ENCODE data around the gene SPRR2G.
"Not testable (repeated sequence)": the region's sequence is repeated elsewhere in the genome, so short reads cannot be mapped to it uniquely, and the experiment has no call there.

The SPRR2G gene

GRCh38 chr1:153127296-153127695 lies 23.4 kb downstream of the SPRR2G start:
- Histone ChIP-seq H3K27ac (ENCODE audit: low read depth, low read length, poor library complexity, severe bottlenecking) (no peak overlapping the region), H3K36me3 (ENCODE audit: insufficient read depth, low read length) (no peaks in the 10 kb centered on the region), H4K20me1 (ENCODE audit: insufficient read depth, low read length) (no peaks in the 10 kb centered on the region), H3K9me3 (ENCODE audit: low read length) (no peaks in the 10 kb centered on the region), H3K4me1 (ENCODE audit: insufficient read depth, low read length, severe bottlenecking) (no peaks in the 10 kb centered on the region), H3F3A (ENCODE audit: insufficient read depth, low read length) (no peaks in the 10 kb centered on the region), H3K9ac (ENCODE audit: low read length) (no peak overlapping the region), H3K4me3 (ENCODE audit: low read depth, low read length, poor library complexity, severe bottlenecking) (no peak overlapping the region), H3K9me2 (ENCODE audit: low read depth, low read length) (no peaks in the 10 kb centered on the region), H3K79me2 (ENCODE audit: insufficient read depth, low read length) (no peaks in the 10 kb centered on the region), H3K4me2 (ENCODE audit: low read length) (no peak overlapping the region), H2AFZ (ENCODE audit: low read length) (no peak overlapping the region), H3K27me3 (ENCODE audit: insufficient read depth, low read length) (no peaks in the 10 kb centered on the region)
- TF ChIP-seq, protein P1, sequence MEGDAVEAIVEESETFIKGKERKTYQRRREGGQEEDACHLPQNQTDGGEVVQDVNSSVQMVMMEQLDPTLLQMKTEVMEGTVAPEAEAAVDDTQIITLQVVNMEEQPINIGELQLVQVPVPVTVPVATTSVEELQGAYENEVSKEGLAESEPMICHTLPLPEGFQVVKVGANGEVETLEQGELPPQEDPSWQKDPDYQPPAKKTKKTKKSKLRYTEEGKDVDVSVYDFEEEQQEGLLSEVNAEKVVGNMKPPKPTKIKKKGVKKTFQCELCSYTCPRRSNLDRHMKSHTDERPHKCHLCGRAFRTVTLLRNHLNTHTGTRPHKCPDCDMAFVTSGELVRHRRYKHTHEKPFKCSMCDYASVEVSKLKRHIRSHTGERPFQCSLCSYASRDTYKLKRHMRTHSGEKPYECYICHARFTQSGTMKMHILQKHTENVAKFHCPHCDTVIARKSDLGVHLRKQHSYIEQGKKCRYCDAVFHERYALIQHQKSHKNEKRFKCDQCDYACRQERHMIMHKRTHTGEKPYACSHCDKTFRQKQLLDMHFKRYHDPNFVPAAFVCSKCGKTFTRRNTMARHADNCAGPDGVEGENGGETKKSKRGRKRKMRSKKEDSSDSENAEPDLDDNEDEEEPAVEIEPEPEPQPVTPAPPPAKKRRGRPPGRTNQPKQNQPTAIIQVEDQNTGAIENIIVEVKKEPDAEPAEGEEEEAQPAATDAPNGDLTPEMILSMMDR (IDR thresholded peaks at IDR 0.05; ENCODE audit: low read length) = no peak
- TF ChIP-seq EZH2 (IDR thresholded peaks at IDR 0.05; ENCODE audit: borderline replicate concordance, low read length) = no peak

GRCh38 chr1:153125536-153125935 lies 25.2 kb downstream of the SPRR2G start:
- Histone ChIP-seq H3K4me2 (ENCODE audit: low read length) (no peak overlapping the region), H3K79me2 (ENCODE audit: insufficient read depth, low read length) (no peaks in the 10 kb centered on the region), H3K9ac (ENCODE audit: low read length) (no peak overlapping the region), H3K9me3 (ENCODE audit: low read length) (no peaks in the 10 kb centered on the region), H3K27me3 (ENCODE audit: insufficient read depth, low read length) (no peaks in the 10 kb centered on the region), H3K27ac (ENCODE audit: low read depth, low read length, poor library complexity, severe bottlenecking) (no peak overlapping the region), H2AFZ (ENCODE audit: low read length) (no peak overlapping the region), H3K36me3 (ENCODE audit: insufficient read depth, low read length) (no peaks in the 10 kb centered on the region), H3K4me3 (ENCODE audit: low read depth, low read length, poor library complexity, severe bottlenecking) (no peak overlapping the region), H3F3A (ENCODE audit: insufficient read depth, low read length) (no peaks in the 10 kb centered on the region), H3K9me2 (ENCODE audit: low read depth, low read length) (no peaks in the 10 kb centered on the region), H3K4me1 (ENCODE audit: insufficient read depth, low read length, severe bottlenecking) (no peaks in the 10 kb centered on the region), H4K20me1 (ENCODE audit: insufficient read depth, low read length) (no peaks in the 10 kb centered on the region)
- TF ChIP-seq, protein P1 (IDR thresholded peaks at IDR 0.05; ENCODE audit: low read length) = no peak
- no peak for TF ChIP-seq EZH2 (IDR thresholded peaks at IDR 0.05; ENCODE audit: borderline replicate concordance, low read length)

GRCh38 chr1:153123793-153124192 lies 26.9 kb downstream of the SPRR2G start:
- not testable (repeated sequence) for H3K4me2 ChIP-seq (ENCODE audit: low read length); H4K20me1 ChIP-seq (ENCODE audit: insufficient read depth, low read length); H3K9ac ChIP-seq (ENCODE audit: low read length); H3K27me3 ChIP-seq (ENCODE audit: insufficient read depth, low read length); H3K79me2 ChIP-seq (ENCODE audit: insufficient read depth, low read length); H3F3A ChIP-seq (ENCODE audit: insufficient read depth, low read length); H3K4me3 ChIP-seq (ENCODE audit: low read depth, low read length, poor library complexity, severe bottlenecking); H3K4me1 ChIP-seq (ENCODE audit: insufficient read depth, low read length, severe bottlenecking); H2AFZ ChIP-seq (ENCODE audit: low read length); H3K36me3 ChIP-seq (ENCODE audit: insufficient read depth, low read length); H3K9me3 ChIP-seq (ENCODE audit: low read length); H3K27ac ChIP-seq (ENCODE audit: low read depth, low read length, poor library complexity, severe bottlenecking); H3K9me2 ChIP-seq (ENCODE audit: low read depth, low read length)

GRCh38 chr1:153122831-153123421 lies 27.8 kb downstream of the SPRR2G start:
- Histone ChIP-seq H3K9me3 (ENCODE audit: low read length) (no peaks in the 10 kb centered on the region), H3K9me2 (ENCODE audit: low read depth, low read length) (no peaks in the 10 kb centered on the region), H4K20me1 (ENCODE audit: insufficient read depth, low read length) (no peaks in the 10 kb centered on the region), H3F3A (ENCODE audit: insufficient read depth, low read length) (no peaks in the 10 kb centered on the region), H3K4me2 (ENCODE audit: low read length) (no peak overlapping the region), H3K4me3 (ENCODE audit: low read depth, low read length, poor library complexity, severe bottlenecking) (no peak overlapping the region), H3K27ac (ENCODE audit: low read depth, low read length, poor library complexity, severe bottlenecking) (no peak overlapping the region), H3K36me3 (ENCODE audit: insufficient read depth, low read length) (no peaks in the 10 kb centered on the region), H3K79me2 (ENCODE audit: insufficient read depth, low read length) (no peaks in the 10 kb centered on the region), H3K9ac (ENCODE audit: low read length) (no peak overlapping the region), H3K4me1 (ENCODE audit: insufficient read depth, low read length, severe bottlenecking) (no peaks in the 10 kb centered on the region), H2AFZ (ENCODE audit: low read length) (no peak overlapping the region), H3K27me3 (ENCODE audit: insufficient read depth, low read length) (no peaks in the 10 kb centered on the region)
- TF ChIP-seq, protein P1 (IDR thresholded peaks at IDR 0.05; ENCODE audit: low read length) = no peak
- TF ChIP-seq EZH2 (IDR thresholded peaks at IDR 0.05; ENCODE audit: borderline replicate concordance, low read length) = no peak

Measured in OCI-LY1 (cell line).